GM19043 (cell line): Measurements from ENCODE around the gene HOXB8.

Experiments
- ATAC-seq: cut with Tn5 transposase; IDR thresholded peaks from one replicate; pipeline ENCODE4 v1.9.1; 2021; ENCODE audit warnings: low read depth; ENCODE audit not compliant: unreplicated experiment

Gene HOXB8

GRCh38 chr17:48611681-48612455, 3.2 kb downstream of the HOXB8 start:
- no peak for ATAC-seq

GRCh38 chr17:48611213-48611612, 3.9 kb downstream of the HOXB8 start:
- no peak for ATAC-seq

GRCh38 chr17:48610282-48611211, 4.5 kb downstream of the HOXB8 start, which contains the start of gene HOXB7:
Gene HOXB7, minus strand, starts transcription at chr17:48611017. Its CDS starts 99 bp downstream, at chr17:48610918.
- no peak for ATAC-seq

- no peak for ATAC-seq
Measured at GRCh38 chr17:48609759-48610281, 5.3 kb downstream of the HOXB8 start.

DNA sequence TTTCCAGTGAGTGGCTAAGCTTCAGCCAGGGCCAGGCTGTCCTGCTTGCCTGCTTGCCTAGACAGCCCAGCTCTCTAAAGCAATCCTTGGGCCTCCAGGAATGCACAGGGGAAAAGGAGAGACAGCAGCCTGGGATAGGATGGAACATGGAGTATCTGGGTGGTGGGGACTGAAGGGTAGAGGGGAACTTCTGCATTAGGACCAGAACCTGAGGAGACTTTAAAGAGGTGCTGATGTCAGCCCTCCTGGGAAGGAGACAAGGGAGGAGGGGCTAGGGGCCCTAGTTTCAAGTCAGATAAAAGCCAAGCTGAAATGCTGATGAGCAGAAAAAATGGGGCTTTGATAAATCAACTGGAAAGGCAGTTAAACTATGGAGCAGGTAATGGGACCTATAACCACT, 6.1 kb downstream of the HOXB8 start:
- no peak for ATAC-seq

- ATAC-seq, result no peak
Measured at GRCh38 chr17:48608494-48608834, 6.6 kb downstream of the HOXB8 start.

DNA sequence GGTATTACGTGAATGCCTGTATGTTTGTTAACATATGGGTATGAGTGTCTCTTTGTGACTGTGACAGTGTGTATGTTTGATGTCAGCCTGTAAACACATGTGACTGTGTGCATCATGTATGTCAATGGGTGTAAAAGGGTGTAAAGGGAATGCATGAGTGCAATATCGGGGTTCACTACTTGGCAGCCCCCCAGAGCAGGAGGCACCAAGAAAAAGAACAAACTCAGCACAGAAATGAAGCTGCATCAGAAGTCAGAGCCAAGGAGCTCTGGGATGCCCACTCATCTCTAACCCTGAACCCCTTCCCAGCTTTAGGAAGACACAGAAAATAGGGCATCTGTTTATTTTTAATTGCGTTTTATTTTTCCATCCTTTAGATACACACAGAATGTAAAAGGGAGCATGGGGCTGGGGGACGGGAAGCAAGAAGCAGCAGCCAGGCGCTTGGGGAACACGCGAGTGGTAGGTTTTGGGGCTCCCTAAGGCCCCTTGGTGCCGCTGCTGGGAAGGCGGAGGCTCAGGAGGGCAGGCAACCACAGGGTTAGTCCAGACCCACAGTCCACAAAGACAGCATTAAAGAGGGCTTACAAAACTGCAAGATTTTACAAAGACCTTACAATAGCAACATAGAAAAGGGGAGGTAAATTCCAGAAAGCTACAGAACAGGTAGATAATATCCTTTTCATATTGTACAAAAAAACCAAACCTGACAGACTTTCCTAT, 8.0 kb downstream of the HOXB8 start:
- no peak for ATAC-seq

DNA sequence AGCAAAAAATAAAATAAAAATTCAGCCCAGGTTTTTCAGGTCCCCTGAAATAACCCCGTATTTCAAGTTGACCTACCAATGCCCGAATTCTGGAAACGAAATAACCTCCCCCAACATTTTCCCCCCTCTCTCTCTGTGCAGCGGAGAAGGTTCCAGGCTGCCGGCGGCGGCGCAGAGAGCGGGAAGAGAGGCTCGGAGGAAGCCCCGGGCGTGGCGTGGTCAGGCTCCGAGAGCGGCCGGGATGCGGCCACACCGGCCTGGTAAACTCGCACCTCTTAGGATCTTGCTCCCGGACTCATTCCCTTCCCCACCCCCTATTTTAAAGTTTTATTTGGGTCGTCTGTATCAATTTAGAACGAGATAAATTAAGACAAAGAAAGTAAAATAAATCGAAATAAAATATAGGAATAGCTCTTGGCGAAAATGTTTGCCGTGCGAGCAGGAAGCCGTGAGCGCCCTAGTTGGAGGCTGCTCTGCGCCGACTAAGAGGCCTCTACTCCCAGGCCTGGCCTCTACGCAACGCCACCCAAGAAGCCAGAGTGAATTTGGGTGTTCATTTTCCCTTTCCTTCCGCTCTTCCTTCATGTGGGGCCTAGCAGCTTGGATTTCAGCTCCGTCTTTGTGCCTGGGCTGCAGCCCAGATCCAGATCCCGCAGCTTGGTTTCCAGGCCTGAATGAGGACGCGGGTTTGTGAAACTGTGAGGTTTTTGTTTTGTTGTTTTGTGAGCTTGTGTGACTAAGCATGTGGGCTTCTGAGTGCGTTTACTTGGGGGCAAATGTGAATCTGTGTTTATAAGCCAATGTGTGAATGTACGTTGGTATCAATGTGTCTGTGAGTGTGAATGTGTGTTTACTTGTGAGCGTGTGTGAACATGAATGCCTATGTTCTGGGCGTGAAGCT, 8.9 kb downstream of the HOXB8 start:
- ATAC-seq, result no peak

DNA sequence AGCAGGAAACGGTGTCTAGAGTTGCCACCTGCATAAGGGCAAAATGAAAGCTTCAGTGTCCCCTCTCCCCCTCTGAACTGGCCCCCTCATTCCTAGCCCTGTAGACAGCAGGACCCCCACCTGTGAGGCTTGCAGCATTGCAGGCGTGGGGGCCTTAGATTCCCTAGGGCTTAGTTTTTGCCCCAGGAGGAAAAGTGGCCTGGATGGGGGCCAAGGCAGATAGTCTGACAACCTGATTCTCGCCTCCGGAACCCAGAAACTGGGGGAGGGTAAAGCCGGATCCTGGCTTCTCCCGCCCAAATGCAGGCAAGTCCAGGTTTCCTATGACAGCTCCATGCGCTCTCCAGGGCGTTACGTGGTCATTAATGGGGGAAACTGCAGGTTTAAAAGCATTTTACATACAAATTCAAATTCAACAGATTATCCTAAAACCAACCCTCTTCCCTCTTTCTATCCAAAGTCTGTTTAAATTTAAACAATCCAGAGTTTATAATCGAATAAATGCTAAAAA, 9.6 kb downstream of the HOXB8 start:
- ATAC-seq, result no peak

DNA sequence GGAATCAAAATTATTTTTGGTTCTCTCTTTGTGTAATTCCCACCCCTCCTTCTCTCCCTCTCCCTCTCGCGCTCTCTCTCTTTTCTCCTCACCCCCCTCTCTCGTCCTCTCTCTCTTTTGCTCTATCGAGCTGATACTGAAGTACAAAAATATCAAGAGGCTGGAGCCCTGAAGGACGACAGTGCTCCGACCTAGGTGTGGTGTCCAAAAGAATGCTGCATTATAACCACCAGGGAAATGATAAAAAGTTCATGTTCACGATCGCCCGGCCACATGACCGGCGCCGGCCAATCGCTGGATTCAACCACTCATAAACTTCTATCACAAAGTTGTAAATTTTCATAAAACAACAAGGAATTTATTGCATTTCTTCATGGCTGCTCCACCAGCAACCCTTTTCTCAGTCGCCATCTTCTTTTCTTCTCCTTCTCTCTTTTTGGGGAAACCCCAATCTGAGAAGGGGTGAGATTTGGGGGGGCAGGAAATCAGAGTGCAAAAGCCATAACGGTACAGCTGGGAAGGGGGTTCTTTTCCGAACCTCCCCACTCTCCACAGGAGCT, 10.2 kb downstream of the HOXB8 start, which contains the start of gene HOXB6:
TSS of gene HOXB6 (minus strand) at position 217 of the 560 bp plus-strand sequence. CDS start 6,836 bp downstream, outside the sequence.
- ATAC-seq, result no peak

DNA sequence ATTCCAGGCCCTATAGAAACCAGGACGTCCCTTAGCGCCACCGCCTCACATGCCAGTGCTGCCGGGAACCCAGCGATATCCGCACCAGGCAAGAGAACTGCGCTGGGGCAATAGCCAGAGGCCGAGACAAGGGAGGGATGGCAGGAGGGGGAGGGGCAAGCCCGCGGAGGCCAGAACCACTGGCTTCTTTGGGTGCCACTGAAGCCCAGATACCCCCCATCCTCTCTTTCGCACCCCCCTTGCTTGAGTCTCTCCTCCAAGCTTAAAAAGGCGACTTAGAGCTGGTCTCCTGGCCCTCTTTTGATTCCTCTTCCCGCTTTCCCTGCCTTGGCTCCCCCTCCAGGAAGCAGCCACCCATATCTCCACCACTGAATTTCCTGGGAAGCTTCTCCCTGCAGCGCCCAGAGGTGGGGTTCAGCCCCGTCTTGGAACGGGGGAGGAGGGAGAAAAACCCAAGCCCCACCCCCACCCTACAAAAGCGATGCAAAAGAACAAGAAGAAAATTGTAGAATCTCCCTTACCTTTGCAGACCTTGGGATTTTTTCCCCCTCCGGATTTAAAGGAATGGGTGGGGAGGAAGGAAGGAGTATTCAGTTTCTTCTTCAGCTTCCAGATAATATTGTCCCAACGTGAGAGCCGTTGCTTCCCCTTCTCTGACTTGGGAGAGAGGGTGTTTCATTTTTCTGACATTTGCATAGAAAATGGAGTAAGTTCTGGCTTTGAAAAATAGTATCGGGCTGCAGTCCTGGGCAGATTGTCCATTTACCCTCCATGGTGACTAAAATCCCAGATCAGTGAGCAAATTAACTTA, 10.9 kb downstream of the HOXB8 start:
- no peak for ATAC-seq

GRCh38 chr17:48601539-48602425, 13.3 kb downstream of the HOXB8 start:
- no peak for ATAC-seq

DNA sequence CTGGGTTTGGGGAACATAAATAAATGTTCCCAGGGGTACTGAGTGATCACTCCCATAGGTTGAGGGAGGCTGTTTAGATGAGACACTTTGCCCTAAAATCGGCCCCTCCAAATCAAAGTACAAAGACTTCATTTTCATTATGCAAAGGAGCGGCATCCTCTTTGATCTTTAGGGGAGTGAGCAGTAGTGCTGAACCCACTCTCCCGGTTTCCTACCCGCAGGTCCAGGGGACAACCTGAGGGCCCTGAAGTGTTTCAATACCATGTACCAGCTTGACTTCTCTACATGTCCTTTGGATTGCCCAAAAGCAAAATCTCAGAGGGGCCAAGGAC, 13.9 kb downstream of the HOXB8 start:
- no peak for ATAC-seq

DNA sequence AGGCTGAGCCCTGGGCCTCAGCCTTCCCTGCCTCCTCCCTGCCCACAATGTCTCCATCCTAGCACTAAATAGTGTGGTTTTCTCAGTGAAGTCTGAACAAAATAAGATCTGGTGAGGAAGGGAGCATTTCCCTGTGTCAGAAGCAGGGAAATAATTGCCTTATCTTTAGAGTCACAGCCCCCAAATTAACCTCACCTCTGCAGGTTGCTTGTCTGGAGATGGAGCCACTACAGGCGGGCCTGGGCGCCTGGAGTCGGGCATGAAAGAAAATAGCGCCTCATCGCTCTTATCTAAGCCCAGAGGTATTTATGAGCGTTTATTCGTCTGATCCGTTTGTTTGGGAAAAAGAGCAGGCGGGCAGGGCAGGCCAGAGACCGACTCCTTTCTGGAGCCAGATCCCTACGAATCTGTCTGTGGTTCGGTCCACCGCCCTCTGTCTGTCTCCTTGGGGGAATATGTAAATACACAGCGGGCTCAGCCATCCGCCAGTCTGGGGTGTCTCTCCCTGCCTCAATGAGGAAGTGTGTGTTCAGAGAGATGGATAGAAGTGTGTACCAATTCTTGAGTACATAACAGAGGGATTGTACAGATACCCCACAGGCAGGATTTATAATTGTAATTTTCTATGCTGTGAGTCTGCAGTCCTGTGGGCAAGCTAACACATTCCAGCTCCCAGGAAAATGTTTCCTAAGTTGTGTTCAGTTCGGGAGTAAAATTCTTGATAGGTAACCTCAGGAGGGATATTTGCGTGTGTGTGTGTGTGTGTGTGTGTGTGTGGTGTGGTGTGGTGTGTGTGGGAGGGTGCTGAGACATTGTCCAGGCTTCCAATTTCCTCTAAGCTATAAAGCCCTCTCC, 14.6 kb downstream of the HOXB8 start:
- ATAC-seq, result no peak

DNA sequence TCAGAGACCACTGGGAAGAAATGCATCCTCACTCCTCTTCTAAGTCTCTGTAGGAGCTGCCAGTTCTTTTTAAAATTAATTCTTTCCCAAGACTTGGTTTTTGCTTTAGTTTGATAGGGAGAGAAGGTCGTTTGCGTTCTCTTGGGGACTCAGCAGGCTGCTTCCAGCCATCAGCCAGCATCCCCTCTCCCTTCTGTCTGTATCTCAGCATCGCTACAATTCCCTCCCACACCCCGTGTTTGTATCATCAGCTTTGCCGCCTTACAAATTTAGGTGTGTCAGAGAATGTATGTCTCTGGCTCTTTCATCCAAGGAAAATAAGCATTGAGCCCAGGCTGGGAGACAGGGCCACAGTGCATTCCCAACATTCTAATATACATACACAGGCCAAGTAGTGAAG, 15.7 kb downstream of the HOXB8 start:
- ATAC-seq, result no peak

DNA sequence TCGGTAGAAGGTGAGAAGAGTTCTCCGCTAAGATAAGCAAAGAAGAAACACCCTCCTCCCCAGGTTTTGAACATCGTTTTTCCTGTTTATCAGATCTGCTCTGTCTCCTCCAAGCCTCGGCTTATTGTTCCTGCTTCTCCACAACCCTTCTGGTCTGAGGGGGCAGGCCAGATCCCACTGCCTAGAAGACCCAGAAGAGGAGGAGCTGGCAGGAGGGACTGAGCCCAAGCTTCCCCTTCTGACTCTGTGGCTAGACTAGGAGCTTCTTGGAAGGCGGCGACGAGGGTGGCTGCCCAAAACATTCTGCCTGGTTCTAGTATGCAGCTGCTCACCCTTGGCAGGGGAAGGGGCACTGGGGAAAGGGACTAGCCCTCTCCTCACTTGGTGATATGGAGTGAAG, 16.4 kb downstream of the HOXB8 start:
- no peak for ATAC-seq
